Spleen (tissue), 7 donors: Measurements from ENCODE around the gene EFR3B.

Source experiments
- CTCF ChIP-seq, 11 experiments: fragments of 200-600 bp in 7 of 11; fragments of 450-650 bp in 4 of 11; sonication (generic) in 4 of 11; IDR thresholded peaks in 8 of 11; conservative IDR thresholded peaks in 3 of 11; 1 replicate in 7 of 11; 2 replicates in 4 of 11; pipeline versions ENCODE4 v1.4.0 to v1.8.0; 2016 to 2021; ENCODE audit warnings: antibody characterized with exemption in 11 of 11, inconsistent platforms in 4 of 11, mild to moderate bottlenecking in 1 of 11
- POLR2A ChIP-seq, 3 donors: fragments of 450-650 bp; IDR thresholded peaks; one replicate each; pipeline ENCODE4 v1.5.1; 2017; ENCODE audit warnings: antibody characterized with exemption in 3 of 3, mild to moderate bottlenecking in 1 of 3
- POLR2AphosphoS5 ChIP-seq, 3 donors: sonication (generic); formaldehyde crosslinking; IDR thresholded peaks; one replicate each; pipeline ENCODE4 v1.5.1; 2017; ENCODE audit warnings: antibody characterized with exemption in 3 of 3
- donor health status: DM: no; HTN: no; CAD: no; lungs with moderate emphysema.
- donor health status: DM: no; HTN: no; CAD: no.
- donor health status: DM: no; HTN: no; CAD: no.

- TF ChIP-seq CTCF (IDR thresholded peaks at IDR 0.05 in 8 of 11, conservative IDR thresholded peaks at IDR 0.05 in 3 of 11) (no peak), POLR2A (IDR thresholded peaks at IDR 0.05) (no peak), POLR2AphosphoS5 (IDR thresholded peaks at IDR 0.05) (no peak)
Measured at GRCh38 chr2:25066455-25066854, 24.6 kb downstream of the EFR3B start.
